A204.1 (cell line): Measurements from ENCODE around the gene HMGCLL1.

Experiments used
- FAIRE-seq: peaks from 2 replicates; lab custom pipeline; 2012; peaks lifted over from hg19 to GRCh38; lab: Jason Lieb, UNC

HMGCLL1 gene

GRCh38 chr6:55443238-55444134 is 135.5 kb downstream of the HMGCLL1 start:
- FAIRE-seq: no peak

- no peak for FAIRE-seq
Observed at GRCh38 chr6:55438203-55438602, 140.8 kb downstream of the HMGCLL1 start.

GRCh38 chr6:55437141-55437540 is 141.9 kb downstream of the HMGCLL1 start:
- no peak for FAIRE-seq

- no peak for FAIRE-seq
Observed at GRCh38 chr6:55433446-55434130, 145.4 kb downstream of the HMGCLL1 start.

GRCh38 chr6:55423933-55424332 is 155.1 kb downstream of the HMGCLL1 start:
- no peak for FAIRE-seq

- no peak for FAIRE-seq
Observed at GRCh38 chr6:55410674-55411073, 168.3 kb downstream of the HMGCLL1 start.

- no peak for FAIRE-seq
Observed at GRCh38 chr6:55405474-55406235, 173.3 kb downstream of the HMGCLL1 start.

- no peak for FAIRE-seq
Observed at GRCh38 chr6:55399351-55399750, 179.6 kb downstream of the HMGCLL1 start.

- no peak for FAIRE-seq
Observed at GRCh38 chr6:55397986-55398385, 181.0 kb downstream of the HMGCLL1 start.

- no peak for FAIRE-seq
Observed at GRCh38 chr6:55395871-55396270, 183.1 kb downstream of the HMGCLL1 start.

GRCh38 chr6:55388211-55388610 is 190.8 kb downstream of the HMGCLL1 start:
- FAIRE-seq: no peak
